HG03066 (cell line): Measurements from ENCODE around the gene SAA2.

Experiments used
- ATAC-seq: cut with Tn5 transposase; IDR thresholded peaks from one replicate; pipeline ENCODE4 v1.9.1; 2021; ENCODE audit warnings: low read depth; ENCODE audit not compliant: unreplicated experiment

The SAA2 gene

DNA sequence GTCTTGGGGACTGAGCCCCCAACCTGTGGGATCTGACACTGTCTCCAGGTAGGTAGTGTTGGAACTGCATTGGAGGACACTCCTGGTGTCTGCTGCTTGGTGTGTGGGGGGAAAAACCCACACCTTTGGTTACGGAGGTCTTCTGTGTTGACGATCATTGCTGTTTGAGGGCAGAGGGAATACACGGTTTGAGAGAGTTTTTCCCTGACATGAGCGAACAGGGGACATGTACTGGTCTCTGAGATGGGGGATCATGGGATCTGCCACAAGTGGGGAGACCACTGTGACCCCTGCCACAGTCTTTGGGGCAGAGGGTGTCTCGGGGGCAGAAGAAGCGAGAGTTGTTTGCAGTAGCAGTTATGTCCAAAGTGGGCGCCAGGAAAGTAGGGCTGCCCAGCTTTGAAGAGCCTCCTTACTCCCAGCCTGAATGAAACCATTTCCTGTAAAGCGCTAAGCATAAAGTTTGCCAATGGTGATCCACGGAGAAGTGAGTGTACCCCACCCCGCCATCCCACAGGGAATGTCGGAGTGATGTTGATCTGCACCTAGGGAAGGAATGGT, 5.4 kb upstream of the SAA2 start:
- no peak for ATAC-seq

- ATAC-seq, result no peak
These were observed 4.8 kb upstream of the SAA2 start for GRCh38 chr11:18253233-18253632.

GRCh38 chr11:18247191-18247581, 1.3 kb downstream of the SAA2 start:
- peak; percentile 6 for ATAC-seq

DNA sequence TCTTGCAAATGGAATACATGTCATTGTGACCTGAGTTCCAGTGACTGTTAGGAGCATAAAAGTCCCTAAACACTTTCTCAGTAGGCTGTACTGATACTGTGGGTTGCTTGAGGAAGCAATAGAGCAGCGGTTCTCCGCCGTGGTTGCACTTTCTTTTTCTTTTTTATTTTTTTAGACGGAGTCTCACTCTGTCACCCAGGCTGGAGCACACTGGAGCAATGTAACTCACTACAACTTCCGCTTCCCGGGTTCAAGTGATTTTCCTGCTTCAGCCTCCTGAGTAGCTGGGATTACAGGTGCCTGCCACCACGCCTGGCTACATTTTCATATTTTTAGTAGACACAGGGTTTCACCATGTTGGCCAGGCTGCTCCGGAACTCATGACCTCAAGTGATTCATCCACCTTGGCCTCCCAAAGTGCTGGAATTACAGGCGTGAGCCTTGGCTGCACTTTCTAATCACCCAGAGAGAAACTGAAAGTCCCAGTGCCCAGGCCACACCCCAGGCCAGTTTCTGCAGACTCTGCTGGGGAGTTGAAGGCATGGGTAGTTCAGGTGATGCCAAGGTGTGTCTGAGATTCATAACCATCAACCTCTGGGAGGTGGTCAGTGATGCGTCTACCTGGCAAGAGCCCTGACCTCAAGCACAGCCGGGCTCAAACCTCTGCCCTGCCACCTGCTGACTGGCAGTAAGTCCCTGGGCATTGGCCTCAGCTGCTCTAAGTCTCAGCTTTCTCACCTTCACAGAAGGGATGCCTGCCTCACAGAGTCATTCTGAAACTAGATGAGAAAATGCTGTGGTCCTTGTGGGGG, 1.9 kb downstream of the SAA2 start:
- peak; percentile 81 for ATAC-seq

GRCh38 chr11:18245396-18245795, 3.1 kb downstream of the SAA2 start:
- ATAC-seq, result no peak

GRCh38 chr11:18243783-18244362, 4.6 kb downstream of the SAA2 start:
- ATAC-seq, result no peak

DNA sequence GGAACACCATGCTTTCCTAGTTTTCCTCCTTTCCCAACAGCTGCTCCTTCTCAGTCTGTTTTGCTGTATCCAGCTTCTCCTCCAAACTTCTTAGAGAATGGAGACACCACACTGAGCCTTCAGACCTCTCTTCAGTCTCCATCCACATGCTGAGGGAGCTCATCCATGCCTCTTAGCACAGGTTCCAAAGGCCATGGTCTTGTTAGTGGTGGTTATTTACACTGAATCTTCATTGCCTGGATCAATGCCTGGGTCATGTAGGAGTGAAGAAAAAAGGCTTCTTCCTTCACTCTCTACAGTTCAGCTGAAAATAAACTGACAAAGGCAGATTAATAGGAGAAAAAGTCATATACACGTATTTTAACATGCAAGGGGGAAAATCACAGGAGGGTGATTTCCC, 8.8 kb downstream of the SAA2 start:
- ATAC-seq, result no peak

DNA sequence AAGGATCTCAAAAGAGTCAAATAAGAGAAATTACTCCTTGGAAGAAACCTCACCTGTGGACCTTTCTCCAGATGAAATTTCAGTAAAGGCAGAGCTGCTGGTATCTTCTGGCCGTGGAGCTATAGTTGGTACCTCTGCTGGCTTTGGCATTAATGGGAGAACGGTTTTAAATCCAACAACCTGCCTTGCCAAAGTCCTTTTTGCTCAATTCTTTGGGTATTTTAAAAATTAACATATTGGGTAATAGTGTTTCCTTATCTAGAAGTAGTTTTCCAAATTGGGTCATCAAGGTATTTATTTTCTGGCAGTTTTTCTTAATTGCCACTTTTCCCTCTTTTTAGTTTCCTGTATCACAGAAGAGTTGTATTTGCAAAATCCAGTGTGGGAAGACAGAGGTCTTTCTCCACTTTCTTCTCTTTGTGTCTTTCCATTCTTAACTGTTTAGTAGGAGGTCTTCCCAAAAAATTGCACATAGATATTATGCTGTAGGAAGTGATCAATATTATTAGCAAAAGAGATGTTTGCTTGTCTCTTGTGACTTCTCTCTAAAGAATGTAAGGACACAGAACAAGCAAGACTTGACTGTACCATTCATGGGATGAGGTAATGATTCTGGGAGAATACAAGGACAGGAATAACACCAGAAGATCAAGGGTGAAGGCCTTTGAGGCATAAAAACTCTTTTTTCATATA, 11.7 kb downstream of the SAA2 start, which contains the start of gene SAA4:
Gene SAA4, minus strand, starts transcription at position 139 of the 693 bp plus-strand sequence. CDS start 876 bp downstream, outside the sequence.
- no peak for ATAC-seq

- no peak for ATAC-seq
These were observed 12.8 kb downstream of the SAA2 start for GRCh38 chr11:18235394-18236334.

DNA sequence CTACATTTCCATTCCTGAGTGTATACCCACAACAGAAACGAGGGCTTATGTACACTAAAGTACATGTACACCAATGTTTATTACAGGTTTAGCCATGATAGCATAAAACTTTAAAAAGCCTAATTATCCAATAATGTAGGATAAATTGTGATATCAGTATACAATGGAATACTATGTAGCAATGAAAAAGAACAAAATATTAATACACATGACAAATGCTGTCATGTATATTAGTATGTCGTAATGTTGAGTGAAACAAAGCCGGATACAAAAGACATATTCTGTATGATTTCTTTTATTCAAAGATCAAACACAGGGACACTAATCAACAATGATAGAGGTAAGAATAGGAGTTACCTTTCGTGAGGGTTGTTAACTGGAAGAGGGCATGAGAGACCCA, 14.6 kb downstream of the SAA2 start:
- ATAC-seq, result no peak

DNA sequence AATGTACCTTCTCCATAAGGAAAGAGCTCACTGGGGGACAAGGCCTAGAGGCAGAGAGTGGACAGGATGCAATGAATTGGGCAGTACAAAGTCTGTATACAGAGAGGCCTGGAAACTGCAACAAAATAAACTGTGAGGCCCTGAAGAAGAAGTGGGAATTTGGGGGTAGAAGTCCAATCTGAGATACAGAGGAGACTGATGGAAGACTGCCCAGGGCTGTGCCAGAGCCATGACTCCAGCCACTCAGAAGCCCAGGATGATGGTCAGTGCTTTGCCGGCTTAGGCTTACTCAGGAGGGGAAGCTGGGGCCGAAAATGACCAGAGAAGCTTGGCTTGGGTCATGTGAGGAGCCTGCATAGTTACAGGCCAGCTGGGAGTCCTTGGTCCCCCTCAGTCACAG, 17.6 kb downstream of the SAA2 start:
- ATAC-seq, result no peak

DNA sequence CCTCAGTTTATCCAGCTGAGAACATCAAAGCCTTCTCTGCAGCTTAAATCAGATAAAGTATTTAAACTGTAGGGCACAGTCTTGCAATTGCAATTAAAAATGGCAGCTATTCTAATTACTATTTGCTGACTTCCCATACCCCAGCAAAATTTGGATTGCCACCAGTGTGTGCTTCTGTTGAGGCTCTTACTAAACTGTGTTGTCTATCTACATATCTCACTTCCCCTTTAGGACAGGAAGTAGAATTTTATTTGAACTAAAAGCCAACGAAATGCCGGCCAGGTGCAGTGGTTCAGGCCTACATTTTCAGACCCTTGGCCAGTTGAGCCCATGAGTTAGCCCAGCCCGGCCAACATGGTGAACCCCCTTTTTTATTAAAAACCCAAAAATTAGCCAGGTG, 19.0 kb downstream of the SAA2 start:
- peak; percentile 93 for ATAC-seq

GRCh38 chr11:18225913-18226312, 22.6 kb downstream of the SAA2 start:
- no peak for ATAC-seq

DNA sequence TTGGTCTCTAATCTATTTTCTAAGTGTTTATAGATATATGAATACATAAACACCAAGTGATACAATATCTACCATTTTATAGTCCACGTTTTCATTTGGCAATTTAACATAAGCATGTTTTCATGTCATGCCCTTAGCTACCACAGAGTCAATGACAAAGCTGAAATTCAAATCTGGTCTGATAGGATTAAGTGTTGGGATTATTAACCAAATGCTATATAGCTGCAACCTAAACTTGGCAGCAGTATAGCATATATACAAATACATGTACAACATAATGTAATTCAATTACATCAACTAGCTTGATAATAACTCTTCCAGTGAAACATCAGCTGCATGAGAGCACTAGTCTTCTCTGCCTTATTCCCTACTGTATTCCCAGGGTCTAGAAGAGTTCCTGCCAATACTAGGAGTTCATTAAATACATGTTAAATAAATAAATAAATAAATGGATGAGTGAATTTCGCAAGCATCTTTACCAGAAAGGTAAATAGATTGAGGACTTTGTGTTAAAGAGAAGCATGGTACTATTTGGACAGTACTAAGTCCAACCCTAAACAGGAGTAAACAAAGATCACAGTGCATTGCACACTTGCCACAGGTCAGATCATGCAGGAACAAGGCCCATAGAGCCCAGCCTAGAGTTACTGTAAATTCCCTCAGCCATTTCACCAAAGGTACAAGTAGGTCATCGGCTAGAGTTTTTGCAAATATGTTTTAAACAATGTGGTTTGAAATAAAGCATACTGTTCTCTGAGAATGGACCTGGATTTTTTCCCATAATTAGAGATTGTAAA, 24.7 kb downstream of the SAA2 start:
- ATAC-seq, result no peak

DNA sequence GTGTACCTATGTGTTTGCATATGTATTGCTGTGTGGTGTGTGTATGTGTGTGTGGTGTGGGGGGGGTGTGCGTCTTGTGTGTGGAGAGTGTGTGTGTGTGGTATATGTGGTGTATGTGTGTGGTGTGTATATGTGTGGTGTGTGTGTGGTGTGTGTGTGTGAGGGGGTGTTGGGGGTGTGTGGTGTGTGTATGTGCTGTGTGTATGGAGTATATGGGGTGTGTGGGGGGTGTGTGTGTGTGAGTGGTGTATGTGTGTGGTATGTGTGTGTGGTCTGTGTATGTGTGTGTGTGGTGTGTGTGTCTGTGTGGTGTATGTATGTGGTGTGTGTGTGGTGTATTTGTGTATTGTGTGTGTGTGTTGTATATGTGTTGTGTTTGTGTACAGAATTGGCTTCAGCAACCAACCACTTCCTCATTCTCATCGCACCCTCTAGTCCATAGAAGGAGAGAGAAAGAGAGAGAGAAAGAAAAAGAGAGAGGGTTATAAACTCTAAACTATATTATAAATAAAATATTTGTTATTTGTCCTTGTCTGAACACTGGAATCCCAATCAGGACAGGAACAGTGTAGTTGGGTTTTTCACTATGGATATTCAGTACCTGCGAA, 25.6 kb downstream of the SAA2 start:
- ATAC-seq, result no peak

DNA sequence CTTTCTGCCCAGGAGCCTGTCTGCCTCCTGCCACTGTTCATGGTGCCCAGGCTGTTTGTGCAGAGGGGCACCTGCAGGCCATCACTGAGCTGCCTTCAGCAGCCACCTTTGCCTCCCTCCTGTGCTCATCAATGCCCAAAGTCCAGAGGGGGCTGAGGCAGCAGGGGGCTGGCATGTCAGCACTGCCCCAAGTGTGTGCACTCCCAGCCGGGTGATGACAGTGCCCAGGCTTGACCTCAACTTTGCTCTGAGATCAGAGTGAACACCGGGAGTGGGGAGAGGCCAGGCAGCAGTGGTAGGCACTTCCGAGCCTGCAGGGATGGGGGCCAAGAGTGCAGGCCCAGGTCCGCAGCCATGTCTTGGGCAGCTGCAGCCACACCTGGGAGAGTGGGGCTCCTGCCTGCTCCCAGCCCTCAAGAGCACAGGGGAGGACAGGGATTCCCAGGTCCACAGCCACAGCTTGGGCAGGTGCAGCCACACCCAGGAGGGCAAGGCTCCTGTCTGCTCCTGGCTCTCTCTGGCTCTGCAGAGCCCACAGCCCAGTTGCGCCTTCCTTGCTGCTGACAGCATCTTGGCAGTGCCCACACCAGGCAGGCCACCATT, 27.1 kb downstream of the SAA2 start:
- no peak for ATAC-seq

DNA sequence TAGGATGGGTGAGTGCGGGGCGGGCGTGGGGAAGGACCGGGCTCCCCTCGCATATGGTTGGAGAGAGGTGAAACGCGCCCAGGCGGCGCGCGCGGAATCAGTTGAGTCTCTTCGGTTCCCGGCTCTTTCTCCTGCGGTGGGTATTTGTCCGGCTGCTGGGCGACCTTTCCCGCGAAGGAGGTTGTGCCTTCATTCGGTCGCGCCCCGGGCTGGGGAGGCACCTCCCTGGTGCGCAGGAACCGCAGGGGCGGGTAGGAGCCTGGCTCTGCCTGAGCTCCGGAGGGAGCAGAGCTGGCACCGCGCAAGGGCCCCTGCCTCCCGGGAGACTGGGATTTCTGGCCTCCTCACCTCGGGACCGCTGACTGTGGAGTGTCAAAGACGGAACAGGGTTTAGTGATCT, 39.4 kb downstream of the SAA2 start:
- ATAC-seq, result no peak

- no peak for ATAC-seq
These were observed 43.7 kb downstream of the SAA2 start for GRCh38 chr11:18204771-18205170.

DNA sequence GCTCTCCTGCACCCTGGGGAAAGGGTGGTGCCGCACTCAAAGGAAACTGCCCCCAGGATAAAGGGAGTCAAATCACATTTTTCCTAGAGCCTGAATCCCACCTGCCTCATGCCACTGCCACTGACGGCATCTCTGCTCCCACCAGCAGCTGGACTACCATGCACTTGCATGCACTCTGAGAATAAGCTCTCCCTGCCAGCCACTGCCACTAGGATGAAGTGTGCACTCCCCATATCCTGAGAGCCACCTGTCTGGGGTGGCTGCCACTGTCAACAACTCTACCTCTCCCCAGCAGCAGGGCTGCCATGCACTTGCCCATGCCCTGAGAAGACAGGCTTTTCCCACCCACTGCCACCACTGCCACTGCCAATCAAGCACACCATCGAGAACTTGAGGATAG, 44.2 kb downstream of the SAA2 start:
- no peak for ATAC-seq
